Thoracic aorta (tissue), 2 donors: ENCODE measurements around the gene TAB2. TPM values are rescaled to one million over a fixed set of nuclear protein-coding genes. Genes with fewer than 3 reads are reported as not detected.
A peak's percentile ranks its signal among the peaks of the same experiment; 100 is the strongest.

ENCODE experiments used
- ATAC-seq: fragments of 150-250 bp; one replicate; pipeline ENCODE4 v1.8.0; 2017; ENCODE audit warnings: low read depth; ENCODE audit not compliant: insufficient number of reproducible peaks, low FRiP score
- DNase-seq: peaks from one replicate; pipeline ENCODE4 v3.0.0-alpha.2; 2020; ENCODE audit warnings: low spot score
- H3K27ac ChIP-seq, 2 donors: fragments of 200-600 bp; sonication (generic); 1 replicate in 1 of 2; 2 replicates in 1 of 2; pipeline ENCODE4 v1.5.1; 2016; ENCODE audit warnings: mild to moderate bottlenecking in 2 of 2, moderate library complexity in 2 of 2
- H3K27me3 ChIP-seq: fragments of 200-600 bp; sonication (generic); replicated peaks from 2 replicates; pipeline ENCODE4 v1.6.0; 2016; ENCODE audit warnings: mild to moderate bottlenecking; ENCODE audit not compliant: insufficient read depth
- H3K36me3 ChIP-seq: fragments of 200-600 bp; sonication (generic); one replicate; pipeline ENCODE4 v1.5.1; 2016
- H3K4me1 ChIP-seq, 2 donors: fragments of 200-600 bp; sonication (generic); 1 replicate in 1 of 2; 2 replicates in 1 of 2; pipeline versions ENCODE4 v1.5.1 to v1.6.0; 2016; ENCODE audit warnings: low read depth in 2 of 2, mild to moderate bottlenecking in 1 of 2; ENCODE audit not compliant: control insufficient read depth in 1 of 2
- H3K4me3 ChIP-seq: fragments of 200-600 bp; sonication (generic); 2 replicates; pipeline ENCODE4 v1.5.1; 2016; ENCODE audit warnings: mild to moderate bottlenecking
- H3K9me3 ChIP-seq: fragments of 200-600 bp; sonication (generic); 2 replicates; pipeline ENCODE4 v1.5.1; 2016
- CTCF ChIP-seq: fragments of 200-600 bp; sonication (generic); IDR thresholded peaks from one replicate; pipeline ENCODE4 v1.5.1; 2019; ENCODE audit warnings: antibody characterized with exemption
- total RNA-seq, 2 donors: library from RNA; depleted of rRNA; stranded (reverse); fragments of >200 nt; gene quantifications; one replicate each; pipeline versions ENCODE4 v1.1.0 to v1.2.3, GENCODE V29; 2016

Gene TAB2
- total RNA-seq, 2 donors from 2014 or later: 56.0 to 61.7 TPM

- no peak overlapping the region for H3K4me3 ChIP-seq
- no peak overlapping the region for H3K27ac ChIP-seq
- no peak for TF ChIP-seq CTCF
- H3K27me3 ChIP-seq: no peaks in the 10 kb centered on the region
- H3K9me3 ChIP-seq: no peaks in the 10 kb centered on the region
- DNase-seq: no peak
- ATAC-seq: no peak
- no peaks in the 10 kb centered on the region for H3K36me3 ChIP-seq
- peaks cover 17 to 40% of the 10 kb centered on the region in 2 donors for H3K4me1 ChIP-seq
Observed at GRCh38 chr6:149452037-149452939, 134.8 kb downstream of the TAB2 start.

- Histone ChIP-seq H3K36me3 (no peaks in the 10 kb centered on the region), H3K9me3 (no peaks in the 10 kb centered on the region), H3K4me3 (peak overlapping the region; percentile 29), H3K4me1 (peaks cover 17 to 40% of the 10 kb centered on the region in 2 donors), H3K27me3 (no peaks in the 10 kb centered on the region), H3K27ac (peak overlapping the region; percentile 0 to 39)
- DNase-seq: no peak
- no peak for ATAC-seq
- TF ChIP-seq CTCF: no peak
Observed at GRCh38 chr6:149453597-149454345, 136.3 kb downstream of the TAB2 start.

GRCh38 chr6:149454346-149454848 lies 136.9 kb downstream of the TAB2 start:
- no peaks in the 10 kb centered on the region for H3K27me3 ChIP-seq
- H3K4me1 ChIP-seq: peaks cover 17 to 40% of the 10 kb centered on the region in 2 donors
- peak overlapping the region; percentile 39 to 51 for H3K27ac ChIP-seq
- no peaks in the 10 kb centered on the region for H3K36me3 ChIP-seq
- no peak for TF ChIP-seq CTCF
- DNase-seq (peak; percentile 83), ATAC-seq (peak; percentile 87)
- peak overlapping the region; percentile 29 for H3K4me3 ChIP-seq
- H3K9me3 ChIP-seq: no peaks in the 10 kb centered on the region

- no peak for TF ChIP-seq CTCF
- ATAC-seq (no peak), DNase-seq (no peak)
- H3K27ac ChIP-seq: peak overlapping the region; percentile 39 to 51
- no peaks in the 10 kb centered on the region for H3K9me3 ChIP-seq
- H3K4me3 ChIP-seq: no peak overlapping the region
- H3K4me1 ChIP-seq: peaks cover 17 to 40% of the 10 kb centered on the region in 2 donors
- no peaks in the 10 kb centered on the region for H3K27me3 ChIP-seq
- H3K36me3 ChIP-seq: no peaks in the 10 kb centered on the region
Observed at GRCh38 chr6:149455031-149455732, 137.7 kb downstream of the TAB2 start.
